Spleen (tissue), 11 donors: ENCODE data around the gene SPIRE1. TPM values are rescaled to one million over a fixed set of nuclear protein-coding genes. Genes with fewer than 3 reads are reported as not detected.

ENCODE experiments used
- DNase-seq: peaks from one replicate; pipeline ENCODE4 v3.0.0-alpha.2; 2020
- H3K27ac ChIP-seq, 8 donors: fragments of 200-600 bp; sonication (generic) in 7 of 8; 1 replicate in 4 of 8; 2 replicates in 4 of 8; pipeline versions ENCODE4 v1.5.0 to v1.8.0; 2016 to 2021; ENCODE audit warnings: inconsistent platforms in 4 of 8, mild to moderate bottlenecking in 4 of 8, moderate library complexity in 1 of 8
- H3K27me3 ChIP-seq, 7 donors: fragments of 200-600 bp; sonication (generic) in 6 of 7; replicated peaks in 1 of 7; 1 replicate in 4 of 7; 2 replicates in 3 of 7; pipeline versions ENCODE4 v1.5.0 to v1.8.0; 2016 to 2021; ENCODE audit warnings: inconsistent platforms in 3 of 7, mild to moderate bottlenecking in 1 of 7
- H3K36me3 ChIP-seq, 6 donors: fragments of 200-600 bp; sonication (generic) in 5 of 6; 1 replicate in 4 of 6; 2 replicates in 2 of 6; pipeline versions ENCODE4 v1.5.0 to v1.8.0; 2016 to 2021; ENCODE audit warnings: inconsistent platforms in 2 of 6
- H3K4me1 ChIP-seq, 6 donors: fragments of 200-600 bp; sonication (generic) in 5 of 6; 1 replicate in 3 of 6; 2 replicates in 3 of 6; pipeline versions ENCODE4 v1.5.0 to v1.8.0; 2016 to 2021; ENCODE audit warnings: inconsistent platforms in 3 of 6
- H3K4me3 ChIP-seq, 8 donors: fragments of 200-600 bp; sonication (generic) in 7 of 8; 1 replicate in 4 of 8; 2 replicates in 4 of 8; pipeline versions ENCODE4 v1.5.0 to v1.8.0; 2016 to 2021; ENCODE audit warnings: inconsistent platforms in 4 of 8, mild to moderate bottlenecking in 4 of 8, moderate library complexity in 2 of 8
- H3K9me3 ChIP-seq, 8 donors: fragments of 200-600 bp; sonication (generic) in 7 of 8; 1 replicate in 4 of 8; 2 replicates in 4 of 8; pipeline versions ENCODE4 v1.5.0 to v1.8.0; 2016 to 2021; ENCODE audit warnings: inconsistent platforms in 4 of 8
- CTCF ChIP-seq, 11 experiments: fragments of 200-600 bp in 7 of 11; fragments of 450-650 bp in 4 of 11; sonication (generic) in 4 of 11; IDR thresholded peaks in 8 of 11; conservative IDR thresholded peaks in 3 of 11; 1 replicate in 7 of 11; 2 replicates in 4 of 11; pipeline versions ENCODE4 v1.4.0 to v1.8.0; 2016 to 2021; ENCODE audit warnings: antibody characterized with exemption in 11 of 11, inconsistent platforms in 4 of 11, mild to moderate bottlenecking in 1 of 11
- POLR2A ChIP-seq, 3 donors: fragments of 450-650 bp; IDR thresholded peaks; one replicate each; pipeline ENCODE4 v1.5.1; 2017; ENCODE audit warnings: antibody characterized with exemption in 3 of 3, mild to moderate bottlenecking in 1 of 3
- POLR2AphosphoS5 ChIP-seq, 3 donors: sonication (generic); formaldehyde crosslinking; IDR thresholded peaks; one replicate each; pipeline ENCODE4 v1.5.1; 2017; ENCODE audit warnings: antibody characterized with exemption in 3 of 3
- whole genome bisulfite sequencing, 5 donors: extraction: QIAGEN DNeasy Blood & Tissue Kit in 3 of 5; methylation state at CpG; one replicate each; pipeline versions ENCODE4 v1.1.5 to v1.1.7; 2013 to 2018; 5-methylcytosine and 5-hydroxymethylcytosine counted together
- intact Hi-C: fragments of 100-400 bp; cut with DNase I; formaldehyde crosslinking; loops from one replicate; pipeline ENCODE4 v1.15.0; 2023; ENCODE audit warnings: low total_unique reads
- polyA plus RNA-seq, 3 donors: library from polyadenylated mRNA; stranded (reverse); fragments of 200-250 nt; gene quantifications; one replicate each; pipeline ENCODE4 v1.2.1, GENCODE V29; 2013
- total RNA-seq, 7 donors: library from RNA; depleted of rRNA in 3 of 7; stranded (reverse); fragments of >200 nt in 3 of 7; fragmentation: NEBNext Ultra II Directional in 4 of 7; extraction: Animal tissue kit (Norgen Biotek cat#: 25700) in 4 of 7; gene quantifications; one replicate each; pipeline versions ENCODE4 v1.1.0 to v1.2.1, GENCODE V29; 2016 to 2021
- donor health status: healthy with polysubstance abuse.
- donor health status: DM: no; HTN: no; CAD: no; lungs with moderate emphysema.
- donor health status: DM: no; HTN: no; CAD: no.
- donor health status: Bipolar disorder and iron deficiency.
- donor health status: healthy.
- donor health status: DM: no; HTN: no; CAD: no.
- donor health status: DM: yes; HTN: yes; CAD: no.

SPIRE1 gene
- total and polyA plus RNA-seq, 10 donors: 1.4 to 19.4 (median 11.1) TPM

GRCh38 chr18:12438257-12438656 is 219.7 kb downstream of the SPIRE1 start:
- no peak overlapping the region for H3K4me3 ChIP-seq
- no peak for TF ChIP-seq CTCF (IDR thresholded peaks at IDR 0.05 in 8 of 11, conservative IDR thresholded peaks at IDR 0.05 in 3 of 11)
- H3K27ac ChIP-seq: no peak overlapping the region
- intact Hi-C loops: no loop called here
- peaks cover 0 to 15% (median 0%) of the 10 kb centered on the region in 6 donors for H3K36me3 ChIP-seq
- H3K4me1 ChIP-seq: no peaks in the 10 kb centered on the region
- DNase-seq: no peak
- H3K9me3 ChIP-seq: peaks cover 0 to under 1% (median 0%) of the 10 kb centered on the region in 8 donors
- 85 to 89% (median 88%) methylated on average over 10 of the region's 10 CpGs for WGBS, 5 donors
- H3K27me3 ChIP-seq: no peaks in the 10 kb centered on the region

GRCh38 chr18:12435867-12436266 is 222.0 kb downstream of the SPIRE1 start:
- no peak for DNase-seq
- peaks cover 0 to 37% (median 3%) of the 10 kb centered on the region in 6 donors for H3K36me3 ChIP-seq
- H3K27me3 ChIP-seq: no peaks in the 10 kb centered on the region
- 81 to 93% (median 86%) methylated on average over 8 of the region's 8 CpGs for WGBS, 5 donors
- no peaks in the 10 kb centered on the region for H3K9me3 ChIP-seq
- no peak overlapping the region for H3K4me3 ChIP-seq
- H3K4me1 ChIP-seq: no peaks in the 10 kb centered on the region
- intact Hi-C loops: no loop called here
- TF ChIP-seq POLR2A (IDR thresholded peaks at IDR 0.05) (no peak), POLR2AphosphoS5 (IDR thresholded peaks at IDR 0.05) (no peak), CTCF (IDR thresholded peaks at IDR 0.05 in 8 of 11, conservative IDR thresholded peaks at IDR 0.05 in 3 of 11) (no peak)
- no peak overlapping the region for H3K27ac ChIP-seq

GRCh38 chr18:12434541-12434929 is 223.4 kb downstream of the SPIRE1 start:
- intact Hi-C loops: no loop called here
- Histone ChIP-seq H3K27me3 (no peaks in the 10 kb centered on the region), H3K4me1 (no peaks in the 10 kb centered on the region), H3K9me3 (no peaks in the 10 kb centered on the region), H3K36me3 (peaks cover 0 to 41% (median 3%) of the 10 kb centered on the region in 6 donors), H3K4me3 (no peak overlapping the region), H3K27ac (no peak overlapping the region)
- DNase-seq: peak; percentile 45
- TF ChIP-seq POLR2A (IDR thresholded peaks at IDR 0.05): no peak
- no peak for TF ChIP-seq CTCF (IDR thresholded peaks at IDR 0.05 in 8 of 11, conservative IDR thresholded peaks at IDR 0.05 in 3 of 11)
- TF ChIP-seq POLR2AphosphoS5 (IDR thresholded peaks at IDR 0.05): no peak
- 96 to 98% (median 96%) methylated on average over 14 of the region's 14 CpGs for WGBS, 5 donors

- Histone ChIP-seq H3K4me1 (no peaks in the 10 kb centered on the region), H3K27ac (no peak overlapping the region), H3K27me3 (no peaks in the 10 kb centered on the region), H3K9me3 (no peaks in the 10 kb centered on the region), H3K36me3 (peaks cover 0 to 47% (median 3%) of the 10 kb centered on the region in 6 donors), H3K4me3 (no peak overlapping the region)
- peak; percentile 68 for DNase-seq
- intact Hi-C loops: no loop called here
- 93 to 98% (median 97%) methylated on average over 41 to 51 of the region's 51 CpGs for WGBS, 5 donors
- TF ChIP-seq POLR2A (IDR thresholded peaks at IDR 0.05): no peak
Measured at GRCh38 chr18:12433829-12434540, 223.9 kb downstream of the SPIRE1 start.
